HFF-Myc (cell line): ENCODE results near the gene MTRF1L.

Experiments
- DNase-seq: peaks from one replicate; pipeline ENCODE4 v3.0.0-alpha.2; 2011; ENCODE audit warnings: low read depth; ENCODE audit errors: extremely low read depth
- H3K4me3 ChIP-seq: replicated peaks from 2 replicates; pipeline ENCODE4 v1.5.1; 2011; ENCODE audit warnings: low read depth, mild to moderate bottlenecking, control low read depth, low read length
- CTCF ChIP-seq: IDR thresholded peaks from 2 replicates; pipeline ENCODE4 v1.5.1; 2012; ENCODE audit warnings: mild to moderate bottlenecking, low read depth, low read length, control low read depth; ENCODE audit errors: missing control alignments

The MTRF1L gene

GRCh38 chr6:153027480-153027879 lies 25.0 kb upstream of the MTRF1L start:
- TF ChIP-seq CTCF, result no peak
- H3K4me3 ChIP-seq, result no peak overlapping the region
- DNase-seq, result no peak

DNA sequence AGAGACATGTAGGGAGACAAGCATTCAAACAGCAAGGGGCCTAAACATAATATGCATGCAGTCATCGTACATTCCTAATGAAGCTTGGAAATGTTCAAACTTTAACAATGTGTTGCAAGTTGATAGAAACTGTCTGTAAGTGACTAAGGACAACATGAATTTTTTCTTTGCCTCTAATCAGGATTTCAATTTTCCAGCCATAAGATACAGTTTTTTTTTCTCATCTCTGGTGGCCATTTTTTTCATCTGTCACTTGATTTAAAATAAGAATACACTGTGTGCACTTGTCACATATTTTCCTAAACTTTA lies 22.2 kb upstream of the MTRF1L start:
- DNase-seq, result no peak
- TF ChIP-seq CTCF, result no peak
- no peak overlapping the region for H3K4me3 ChIP-seq

DNA sequence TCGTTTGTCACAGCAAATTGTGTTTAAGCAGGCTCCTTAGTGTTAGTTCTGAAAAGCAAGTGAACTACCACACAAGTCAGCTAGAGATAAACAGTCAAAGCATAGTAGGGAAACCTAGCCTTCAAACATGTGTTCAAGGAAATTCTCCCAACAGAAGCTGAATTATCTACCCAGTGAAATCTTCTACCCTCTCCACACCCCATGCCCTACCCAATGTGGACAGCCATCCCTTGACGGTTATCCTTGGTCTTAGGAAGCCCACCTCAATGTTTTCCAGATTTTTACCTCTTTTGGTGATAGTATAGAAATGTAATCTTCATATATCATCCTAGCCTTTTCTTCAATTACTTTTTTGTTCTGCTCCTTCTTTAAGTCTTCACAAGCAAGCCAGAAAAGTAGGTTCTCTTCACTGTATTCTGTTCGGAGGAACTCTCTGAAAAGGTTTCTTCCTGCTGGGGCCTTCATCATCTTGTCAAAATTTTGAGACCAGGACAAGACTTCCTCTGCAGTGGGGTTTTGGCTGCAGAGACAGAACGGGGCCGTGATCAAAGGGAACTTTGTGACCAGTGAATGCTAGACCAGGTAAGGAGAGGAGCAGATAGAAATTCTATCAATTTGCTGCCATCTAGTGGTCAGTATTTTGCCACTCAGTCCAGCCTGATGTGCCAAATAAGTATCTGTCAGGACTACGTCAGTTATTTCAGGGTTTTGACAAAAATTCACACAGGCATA lies 21.6 kb upstream of the MTRF1L start:
- DNase-seq, result peak; percentile 35
- TF ChIP-seq CTCF, result peak; percentile 79
- H3K4me3 ChIP-seq, result no peak overlapping the region

GRCh38 chr6:153018355-153018754 lies 15.8 kb upstream of the MTRF1L start:
- DNase-seq, result no peak
- no peak overlapping the region for H3K4me3 ChIP-seq
- TF ChIP-seq CTCF, result no peak

DNA sequence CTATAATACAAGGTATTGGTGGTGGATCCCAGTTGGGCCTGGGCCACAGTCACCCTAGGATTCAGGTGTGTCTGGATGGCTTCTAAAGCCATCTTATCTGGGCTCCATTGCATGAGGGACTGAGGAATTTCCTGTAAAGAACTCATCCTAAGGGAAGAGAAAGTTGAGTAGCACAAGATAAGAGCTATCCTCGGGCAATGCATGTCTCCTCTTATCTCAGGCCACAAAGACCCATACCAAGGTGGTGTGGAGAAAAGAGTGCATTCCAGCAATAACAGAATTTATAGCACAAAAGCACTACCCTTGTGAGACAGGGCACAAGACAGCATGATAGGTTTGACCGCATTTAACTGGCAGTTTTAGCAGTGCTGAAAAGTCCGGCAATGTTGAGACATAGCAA lies 14.3 kb upstream of the MTRF1L start:
- TF ChIP-seq CTCF, result no peak

GRCh38 chr6:153015094-153015640 lies 12.7 kb upstream of the MTRF1L start:
- no peak overlapping the region for H3K4me3 ChIP-seq
- TF ChIP-seq CTCF, result no peak
- DNase-seq, result no peak

More for the DNA sequence above, 14.3 kb upstream of the MTRF1L start:
- no peak for DNase-seq
- H3K4me3 ChIP-seq, result no peak overlapping the region

GRCh38 chr6:153013438-153013837 lies 10.9 kb upstream of the MTRF1L start:
- no peak for DNase-seq
- no peak for TF ChIP-seq CTCF
- H3K4me3 ChIP-seq, result no peak overlapping the region
